HG03045 (cell line): ENCODE results near the gene RBMS1.
"Not testable (repeated sequence)": the region's sequence is repeated elsewhere in the genome, so short reads cannot be mapped to it uniquely, and the experiment has no call there.

Experiments
- ATAC-seq: cut with Tn5 transposase; IDR thresholded peaks from one replicate; pipeline ENCODE4 v1.9.1; 2021; ENCODE audit warnings: mild to moderate bottlenecking, moderate library complexity; ENCODE audit not compliant: unreplicated experiment

Gene RBMS1

GRCh38 chr2:160440888-160441287, 52.7 kb downstream of the RBMS1 start:
- no peak for ATAC-seq

GRCh38 chr2:160439038-160439437, 54.6 kb downstream of the RBMS1 start:
- ATAC-seq = not testable (repeated sequence)

- ATAC-seq = no peak
These were observed 56.3 kb downstream of the RBMS1 start for GRCh38 chr2:160437273-160437672.

GRCh38 chr2:160434254-160434948, 59.2 kb downstream of the RBMS1 start:
- ATAC-seq = no peak

GRCh38 chr2:160433466-160434140, 60.0 kb downstream of the RBMS1 start:
- no peak for ATAC-seq

- ATAC-seq = no peak
These were observed 61.0 kb downstream of the RBMS1 start for GRCh38 chr2:160432633-160433032.

- no peak for ATAC-seq
These were observed 62.2 kb downstream of the RBMS1 start for GRCh38 chr2:160431441-160431840.

GRCh38 chr2:160430001-160430344, 63.6 kb downstream of the RBMS1 start:
- no peak for ATAC-seq

- ATAC-seq = no peak
These were observed 64.2 kb downstream of the RBMS1 start for GRCh38 chr2:160429248-160430000.

GRCh38 chr2:160428405-160428763, 65.2 kb downstream of the RBMS1 start:
- no peak for ATAC-seq

- ATAC-seq = no peak
These were observed 65.8 kb downstream of the RBMS1 start for GRCh38 chr2:160427629-160428404.

- no peak for ATAC-seq
These were observed 67.0 kb downstream of the RBMS1 start for GRCh38 chr2:160426604-160427003.

GRCh38 chr2:160425434-160426151, 68.0 kb downstream of the RBMS1 start:
- ATAC-seq = no peak

GRCh38 chr2:160423126-160423525, 70.5 kb downstream of the RBMS1 start:
- no peak for ATAC-seq

GRCh38 chr2:160421646-160422501, 71.7 kb downstream of the RBMS1 start:
- ATAC-seq = not testable (repeated sequence)

GRCh38 chr2:160420711-160421110, 72.9 kb downstream of the RBMS1 start:
- no peak for ATAC-seq

- ATAC-seq = no peak
These were observed 73.7 kb downstream of the RBMS1 start for GRCh38 chr2:160419776-160420505.

GRCh38 chr2:160418853-160419252, 74.8 kb downstream of the RBMS1 start:
- no peak for ATAC-seq

- ATAC-seq = no peak
These were observed 75.2 kb downstream of the RBMS1 start for GRCh38 chr2:160418398-160418765.
